ENCODE results near the gene SLC24A3.

The SLC24A3 gene

GRCh38 chr20:19335916-19336315 lies 123.5 kb downstream of the SLC24A3 start:
- DNase-seq (ENCODE audit: low read depth), result no peak
- H3K4me3 ChIP-seq (ENCODE audit: low read length), result no peak overlapping the region
- no peak for TF ChIP-seq CTCF (conservative IDR thresholded peaks at IDR 0.05; ENCODE audit: low read length)

GRCh38 chr20:19336631-19337030 lies 124.2 kb downstream of the SLC24A3 start:
- DNase-seq (ENCODE audit: low read depth), result no peak
- no peak for TF ChIP-seq CTCF (conservative IDR thresholded peaks at IDR 0.05; ENCODE audit: low read length)
- no peak overlapping the region for H3K4me3 ChIP-seq (ENCODE audit: low read length)

GRCh38 chr20:19338380-19338779 lies 125.9 kb downstream of the SLC24A3 start:
- no peak for TF ChIP-seq CTCF (conservative IDR thresholded peaks at IDR 0.05; ENCODE audit: low read length)
- DNase-seq (ENCODE audit: low read depth), result no peak
- H3K4me3 ChIP-seq (ENCODE audit: low read length), result no peak overlapping the region

- no peak overlapping the region for H3K4me3 ChIP-seq (ENCODE audit: low read length)
- no peak for DNase-seq (ENCODE audit: low read depth)
- TF ChIP-seq CTCF (conservative IDR thresholded peaks at IDR 0.05; ENCODE audit: low read length), result no peak
Observed at GRCh38 chr20:19338960-19339359, 126.5 kb downstream of the SLC24A3 start.

GRCh38 chr20:19341348-19342053 lies 129.1 kb downstream of the SLC24A3 start:
- H3K4me3 ChIP-seq (ENCODE audit: low read length), result no peak overlapping the region
- no peak for DNase-seq (ENCODE audit: low read depth)
- no peak for TF ChIP-seq CTCF (conservative IDR thresholded peaks at IDR 0.05; ENCODE audit: low read length)

- no peak for TF ChIP-seq CTCF (conservative IDR thresholded peaks at IDR 0.05; ENCODE audit: low read length)
- H3K4me3 ChIP-seq (ENCODE audit: low read length), result no peak overlapping the region
- no peak for DNase-seq (ENCODE audit: low read depth)
Observed at GRCh38 chr20:19344341-19344740, 131.9 kb downstream of the SLC24A3 start.

- H3K4me3 ChIP-seq (ENCODE audit: low read length), result no peak overlapping the region
- TF ChIP-seq CTCF (conservative IDR thresholded peaks at IDR 0.05; ENCODE audit: low read length), result no peak
- no peak for DNase-seq (ENCODE audit: low read depth)
Observed at GRCh38 chr20:19347943-19348456, 135.6 kb downstream of the SLC24A3 start.

All from AG10803 (cell line).